Gastroesophageal sphincter (tissue), 4 donors: Measurements from ENCODE around the gene OR52N5. TPM values are rescaled to one million over a fixed set of nuclear protein-coding genes. Genes with fewer than 3 reads are reported as not detected.

ENCODE experiments used
- ATAC-seq: fragments of 150-250 bp; one replicate; pipeline ENCODE4 v1.9.1; 2016; ENCODE audit warnings: mild to moderate bottlenecking, moderate library complexity
- H3K27ac ChIP-seq, 4 donors: fragments of 200-600 bp; sonication (generic) in 3 of 4; 1 replicate in 3 of 4; 2 replicates in 1 of 4; pipeline ENCODE4 v1.5.1; 2016 to 2019
- H3K27me3 ChIP-seq: fragments of 200-600 bp; sonication (generic); one replicate; pipeline ENCODE4 v1.5.1; 2019
- H3K36me3 ChIP-seq, 2 donors: fragments of 200-600 bp; sonication (generic); one replicate each; pipeline ENCODE4 v1.5.1; 2019; ENCODE audit warnings: control low read depth in 1 of 2
- H3K4me1 ChIP-seq, 3 donors: fragments of 200-600 bp; sonication (generic); 1 replicate in 2 of 3; 2 replicates in 1 of 3; pipeline ENCODE4 v1.5.1; 2016 to 2019; ENCODE audit warnings: control low read depth in 2 of 3
- H3K4me3 ChIP-seq, 2 donors: fragments of 200-600 bp; sonication (generic); one replicate each; pipeline ENCODE4 v1.5.1; 2019; ENCODE audit warnings: mild to moderate bottlenecking in 1 of 2, moderate library complexity in 1 of 2
- H3K9me3 ChIP-seq, 3 donors: fragments of 200-600 bp; sonication (generic); one replicate each; pipeline ENCODE4 v1.5.1; 2017 to 2019; ENCODE audit warnings: control low read depth in 2 of 3
- CTCF ChIP-seq, 4 experiments: fragments of 200-600 bp in 2 of 4; fragments of 450-650 bp in 2 of 4; sonication (generic) in 1 of 4; IDR thresholded peaks; one replicate each; pipeline ENCODE4 v1.5.1; 2017 to 2019; ENCODE audit warnings: antibody characterized with exemption in 4 of 4, mild to moderate bottlenecking in 2 of 4, moderate library complexity in 2 of 4
- EP300 ChIP-seq: sonication (generic); formaldehyde crosslinking; IDR thresholded peaks from one replicate; pipeline ENCODE4 v1.6.1; 2017; ENCODE audit warnings: antibody characterized with exemption, mild to moderate bottlenecking
- POLR2A ChIP-seq, 2 donors: fragments of 450-650 bp; IDR thresholded peaks; one replicate each; pipeline ENCODE4 v1.6.1; 2017; ENCODE audit warnings: antibody characterized with exemption in 2 of 2, mild to moderate bottlenecking in 2 of 2, moderate library complexity in 1 of 2
- POLR2AphosphoS5 ChIP-seq: sonication (generic); formaldehyde crosslinking; IDR thresholded peaks from one replicate; pipeline ENCODE4 v1.6.1; 2017; ENCODE audit warnings: antibody characterized with exemption
- WGBS, 2 donors: methylation state at CpG; one replicate each; pipeline ENCODE4 v1.1.5; 2018; ENCODE audit warnings: low coverage in 1 of 2; 5-methylcytosine and 5-hydroxymethylcytosine counted together
- total RNA-seq, 4 donors: library from RNA; depleted of rRNA; stranded (reverse); fragments of >200 nt; gene quantifications; one replicate each; pipeline ENCODE4 v1.1.0, GENCODE V29; 2016

OR52N5 gene
- total RNA-seq, 4 donors from 2014 or later = 0.67 TPM; not detected in 3

GRCh38 chr11:5749836-5750235 lies 33.3 kb downstream of the OR52N5 start:
- no peak overlapping the region for H3K27ac ChIP-seq
- WGBS, 2 donors = 74 to 76% methylated on average over 3 of the region's 3 CpGs
- no peaks in the 10 kb centered on the region for H3K27me3 ChIP-seq
- H3K4me1 ChIP-seq = no peaks in the 10 kb centered on the region
- H3K4me3 ChIP-seq = no peak overlapping the region
- TF ChIP-seq POLR2AphosphoS5 (no peak), EP300 (no peak), POLR2A (IDR thresholded peaks at IDR 0.05) (no peak), CTCF (IDR thresholded peaks at IDR 0.05) (no peak)
- ATAC-seq = no peak
- no peaks in the 10 kb centered on the region for H3K9me3 ChIP-seq
- H3K36me3 ChIP-seq = no peaks in the 10 kb centered on the region

- H3K4me3 ChIP-seq = no peak overlapping the region
- peaks cover 0 to 15% (median 0%) of the 10 kb centered on the region in 3 donors for H3K9me3 ChIP-seq
- 68 to 94% methylated on average over 2 to 3 of the region's 3 CpGs for WGBS, 2 donors
- no peak for TF ChIP-seq EP300
- TF ChIP-seq POLR2A (IDR thresholded peaks at IDR 0.05) = no peak
- no peak for TF ChIP-seq POLR2AphosphoS5
- TF ChIP-seq CTCF (IDR thresholded peaks at IDR 0.05) = no peak
- ATAC-seq = no peak
- no peaks in the 10 kb centered on the region for H3K27me3 ChIP-seq
- no peak overlapping the region for H3K27ac ChIP-seq
- H3K36me3 ChIP-seq = no peaks in the 10 kb centered on the region
- no peaks in the 10 kb centered on the region for H3K4me1 ChIP-seq
These were observed 36.5 kb downstream of the OR52N5 start for GRCh38 chr11:5746614-5747013.

GRCh38 chr11:5738431-5738830 lies 44.7 kb downstream of the OR52N5 start:
- TF ChIP-seq POLR2A (IDR thresholded peaks at IDR 0.05) (no peak), CTCF (IDR thresholded peaks at IDR 0.05) (no peak), POLR2AphosphoS5 (no peak), EP300 (no peak)
- Histone ChIP-seq H3K36me3 (no peaks in the 10 kb centered on the region), H3K9me3 (peaks cover 0 to 19% (median 0%) of the 10 kb centered on the region in 3 donors), H3K4me3 (no peak overlapping the region), H3K27me3 (no peaks in the 10 kb centered on the region), H3K4me1 (no peaks in the 10 kb centered on the region), H3K27ac (no peak overlapping the region)
- no peak for ATAC-seq
- 43 to 70% methylated on average over 1 of the region's 1 CpG for WGBS, 2 donors

- Histone ChIP-seq H3K4me3 (no peak overlapping the region), H3K4me1 (no peaks in the 10 kb centered on the region), H3K36me3 (no peaks in the 10 kb centered on the region), H3K9me3 (peaks cover 0 to 16% (median 0%) of the 10 kb centered on the region in 3 donors), H3K27me3 (no peaks in the 10 kb centered on the region), H3K27ac (no peak overlapping the region)
- ATAC-seq = no peak
- TF ChIP-seq POLR2A (IDR thresholded peaks at IDR 0.05) (no peak), POLR2AphosphoS5 (no peak), EP300 (no peak), CTCF (IDR thresholded peaks at IDR 0.05) (no peak)
- WGBS, 2 donors = 65 to 80% methylated on average over 4 to 6 of the region's 6 CpGs
These were observed 45.3 kb downstream of the OR52N5 start for GRCh38 chr11:5737670-5738392.

- no peak for ATAC-seq
- H3K4me3 ChIP-seq = no peak overlapping the region
- H3K9me3 ChIP-seq = peaks cover 0 to 9% (median 0%) of the 10 kb centered on the region in 3 donors
- TF ChIP-seq CTCF (IDR thresholded peaks at IDR 0.05) = no peak
- no peak for TF ChIP-seq POLR2A (IDR thresholded peaks at IDR 0.05)
- no peak for TF ChIP-seq POLR2AphosphoS5
- H3K36me3 ChIP-seq = no peaks in the 10 kb centered on the region
- no peaks in the 10 kb centered on the region for H3K27me3 ChIP-seq
- H3K4me1 ChIP-seq = no peaks in the 10 kb centered on the region
- no peak overlapping the region for H3K27ac ChIP-seq
These were observed 46.1 kb downstream of the OR52N5 start for GRCh38 chr11:5737091-5737490.
